ENCODE data around the gene INHBB. TPM values are rescaled to one million over a fixed set of nuclear protein-coding genes. Genes with fewer than 3 reads are reported as not detected.

The INHBB gene
- total RNA-seq, 4 donors from 2014 or later = 0.15 to 2.5 (median 0.93) TPM

DNA sequence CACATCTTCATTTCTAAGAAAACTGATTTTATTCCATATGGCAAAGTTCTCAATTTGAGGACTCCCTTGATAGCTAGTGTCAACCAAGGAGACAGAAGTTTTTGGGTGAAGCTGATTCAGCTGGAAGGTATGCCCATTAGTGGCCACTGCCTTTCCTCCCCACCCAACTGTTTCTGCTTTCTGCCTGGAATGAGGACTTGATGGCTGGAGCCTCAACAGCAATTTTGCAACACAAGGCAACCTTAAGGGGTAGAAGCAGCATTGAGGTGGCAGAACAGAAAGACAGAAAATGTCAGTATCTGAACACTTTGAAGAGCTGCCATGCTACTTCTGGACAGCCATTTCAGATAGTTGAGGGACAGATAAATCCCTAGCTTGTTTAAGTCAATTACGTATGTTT, 47.0 kb downstream of the INHBB start:
- WGBS, 2 donors = 75 to 90% methylated on average over 1 of the region's 1 CpG
- no peaks in the 10 kb centered on the region for H3K36me3 ChIP-seq
- H3K27ac ChIP-seq = no peak overlapping the region
- H3K9me3 ChIP-seq = no peaks in the 10 kb centered on the region
- H3K4me3 ChIP-seq = no peak overlapping the region
- no peak for DNase-seq
- no peak for TF ChIP-seq POLR2A (IDR thresholded peaks at IDR 0.05)
- TF ChIP-seq, protein P1, sequence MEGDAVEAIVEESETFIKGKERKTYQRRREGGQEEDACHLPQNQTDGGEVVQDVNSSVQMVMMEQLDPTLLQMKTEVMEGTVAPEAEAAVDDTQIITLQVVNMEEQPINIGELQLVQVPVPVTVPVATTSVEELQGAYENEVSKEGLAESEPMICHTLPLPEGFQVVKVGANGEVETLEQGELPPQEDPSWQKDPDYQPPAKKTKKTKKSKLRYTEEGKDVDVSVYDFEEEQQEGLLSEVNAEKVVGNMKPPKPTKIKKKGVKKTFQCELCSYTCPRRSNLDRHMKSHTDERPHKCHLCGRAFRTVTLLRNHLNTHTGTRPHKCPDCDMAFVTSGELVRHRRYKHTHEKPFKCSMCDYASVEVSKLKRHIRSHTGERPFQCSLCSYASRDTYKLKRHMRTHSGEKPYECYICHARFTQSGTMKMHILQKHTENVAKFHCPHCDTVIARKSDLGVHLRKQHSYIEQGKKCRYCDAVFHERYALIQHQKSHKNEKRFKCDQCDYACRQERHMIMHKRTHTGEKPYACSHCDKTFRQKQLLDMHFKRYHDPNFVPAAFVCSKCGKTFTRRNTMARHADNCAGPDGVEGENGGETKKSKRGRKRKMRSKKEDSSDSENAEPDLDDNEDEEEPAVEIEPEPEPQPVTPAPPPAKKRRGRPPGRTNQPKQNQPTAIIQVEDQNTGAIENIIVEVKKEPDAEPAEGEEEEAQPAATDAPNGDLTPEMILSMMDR (IDR thresholded peaks at IDR 0.05) = no peak
- no peaks in the 10 kb centered on the region for H3K4me1 ChIP-seq
- intact Hi-C loops (cut with DNase I) = no loop called here
- peaks cover 0 to 68% (median 0%) of the 10 kb centered on the region in 4 donors for H3K27me3 ChIP-seq

DNA sequence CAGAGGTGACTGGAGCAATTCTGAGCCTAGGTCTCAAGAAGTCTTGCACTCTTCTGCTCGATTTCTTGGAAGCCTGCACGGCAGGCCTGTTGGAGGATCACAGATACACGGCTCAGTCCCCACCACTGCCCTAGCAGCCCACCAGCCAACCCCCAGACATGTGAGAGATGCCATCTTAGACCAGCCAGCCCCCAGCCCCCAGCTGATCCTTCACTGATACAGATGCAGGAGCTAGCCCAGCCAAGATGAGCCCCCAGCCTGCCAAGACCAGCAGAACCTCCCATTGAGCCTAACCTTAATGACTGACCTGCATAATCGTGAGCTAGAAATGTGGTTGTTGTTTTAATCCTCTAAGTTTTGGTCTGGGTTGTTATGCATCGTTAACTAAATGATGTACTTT, 47.5 kb downstream of the INHBB start:
- Histone ChIP-seq H3K36me3 (no peaks in the 10 kb centered on the region), H3K4me3 (no peak overlapping the region), H3K9me3 (no peaks in the 10 kb centered on the region), H3K4me1 (no peaks in the 10 kb centered on the region), H3K27me3 (peaks cover 0 to 68% (median 0%) of the 10 kb centered on the region in 4 donors), H3K27ac (no peak overlapping the region)
- DNase-seq = no peak
- 81 to 96% methylated on average over 2 to 5 of the region's 5 CpGs for WGBS, 2 donors
- intact Hi-C loops (cut with DNase I) = no loop called here
- no peak for TF ChIP-seq POLR2A (IDR thresholded peaks at IDR 0.05)
- TF ChIP-seq, protein P1 (IDR thresholded peaks at IDR 0.05) = no peak

DNA sequence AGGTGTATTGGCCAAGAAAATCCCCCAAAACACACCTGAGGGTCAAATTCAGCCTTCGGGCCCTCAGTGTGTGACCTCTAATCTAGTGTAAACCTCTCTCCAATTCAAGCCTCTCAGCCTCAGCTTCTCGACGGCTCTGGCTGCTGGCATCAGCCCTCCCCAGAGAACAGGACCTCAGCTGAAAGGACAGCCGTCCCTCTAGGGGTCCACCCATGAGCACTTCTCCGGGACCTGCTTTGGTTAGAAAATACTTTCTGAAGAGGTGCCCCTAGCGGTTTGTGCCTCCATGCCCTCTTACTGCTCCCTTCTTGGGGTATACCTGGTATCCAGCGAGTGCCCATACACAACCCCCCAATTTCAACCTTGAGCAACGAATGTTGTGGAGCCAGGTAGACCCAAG, 48.8 kb downstream of the INHBB start:
- intact Hi-C loops (cut with DNase I) = no loop called here
- H3K4me3 ChIP-seq = no peak overlapping the region
- no peaks in the 10 kb centered on the region for H3K36me3 ChIP-seq
- no peak for DNase-seq
- WGBS, 2 donors = 89 to 92% methylated on average over 4 to 6 of the region's 8 CpGs
- no peaks in the 10 kb centered on the region for H3K4me1 ChIP-seq
- H3K9me3 ChIP-seq = no peaks in the 10 kb centered on the region
- peaks cover 0 to 68% (median 0%) of the 10 kb centered on the region in 4 donors for H3K27me3 ChIP-seq
- no peak overlapping the region for H3K27ac ChIP-seq
- TF ChIP-seq, protein P1 (IDR thresholded peaks at IDR 0.05) = no peak
- TF ChIP-seq POLR2A (IDR thresholded peaks at IDR 0.05) = no peak

DNA sequence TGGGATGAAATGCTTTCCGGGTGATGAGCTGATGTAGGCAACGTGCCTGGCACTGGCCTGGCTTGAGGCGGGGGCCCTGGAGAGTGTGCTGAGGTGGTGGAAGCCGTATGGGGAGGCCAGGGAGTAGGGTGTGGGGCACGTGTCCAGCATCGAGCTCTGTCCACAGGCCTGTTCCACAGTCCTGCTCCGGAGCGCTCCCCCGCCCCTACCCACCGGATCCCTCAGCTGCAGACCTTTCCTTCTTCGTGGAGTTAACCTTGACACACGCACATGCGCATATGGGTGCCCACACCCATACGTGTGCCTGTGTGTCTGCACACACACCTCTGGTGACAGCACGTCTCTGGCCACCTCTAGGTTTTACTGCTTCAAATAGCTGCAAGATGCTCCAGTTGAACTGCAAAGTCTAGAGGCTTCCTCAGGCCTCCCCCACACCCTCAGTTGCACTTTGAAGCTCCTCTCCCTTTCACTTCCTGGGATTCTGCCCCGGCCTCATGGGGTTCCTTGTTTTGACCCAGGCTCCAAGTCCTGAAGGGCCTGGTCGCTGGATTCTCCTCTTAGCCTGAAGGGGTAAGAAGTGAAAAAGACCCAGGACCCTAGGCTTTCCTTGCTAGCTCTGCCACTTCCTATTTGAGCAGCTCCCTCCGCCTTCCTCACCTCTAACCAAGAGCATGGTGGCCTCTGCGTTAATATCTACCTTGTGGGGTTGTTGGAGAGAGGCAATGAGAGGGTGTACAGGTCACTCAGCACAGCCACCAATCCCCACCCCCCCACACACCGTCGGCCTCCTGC, 49.5 kb downstream of the INHBB start:
- intact Hi-C loops (cut with DNase I) = no loop called here

More for the DNA sequence above, 49.5 kb downstream of the INHBB start:
- TF ChIP-seq, protein P1 (IDR thresholded peaks at IDR 0.05) = no peak
- no peak for TF ChIP-seq POLR2A (IDR thresholded peaks at IDR 0.05)
- Histone ChIP-seq H3K4me1 (no peaks in the 10 kb centered on the region), H3K4me3 (no peak overlapping the region), H3K27me3 (peaks cover 0 to 68% (median 0%) of the 10 kb centered on the region in 4 donors), H3K9me3 (no peaks in the 10 kb centered on the region), H3K27ac (no peak overlapping the region), H3K36me3 (no peaks in the 10 kb centered on the region)
- DNase-seq = no peak
- 79 to 88% methylated on average over 18 of the region's 21 CpGs for WGBS, 2 donors
